ENCODE results near the gene NLE1.
"Not testable (repeated sequence)": the region's sequence is repeated elsewhere in the genome, so short reads cannot be mapped to it uniquely, and the experiment has no call there.

Gene NLE1

GRCh38 chr17:35152421-35153140, 10.5 kb upstream of the NLE1 start:
- peaks cover 37 to 46% of the 10 kb centered on the region in 2 donors for H3K27me3 Mint-ChIP-seq
- H3K4me1 Mint-ChIP-seq, result no peaks in the 10 kb centered on the region
- DNase-seq (no peak), ATAC-seq (replicated peaks) (no peak)
- H3K36me3 Mint-ChIP-seq, result no peaks in the 10 kb centered on the region
- no peak overlapping the region for H3K4me3 Mint-ChIP-seq
- H3K27ac Mint-ChIP-seq, result no peak overlapping the region
- no peaks in the 10 kb centered on the region for H3K9me3 Mint-ChIP-seq

DNA sequence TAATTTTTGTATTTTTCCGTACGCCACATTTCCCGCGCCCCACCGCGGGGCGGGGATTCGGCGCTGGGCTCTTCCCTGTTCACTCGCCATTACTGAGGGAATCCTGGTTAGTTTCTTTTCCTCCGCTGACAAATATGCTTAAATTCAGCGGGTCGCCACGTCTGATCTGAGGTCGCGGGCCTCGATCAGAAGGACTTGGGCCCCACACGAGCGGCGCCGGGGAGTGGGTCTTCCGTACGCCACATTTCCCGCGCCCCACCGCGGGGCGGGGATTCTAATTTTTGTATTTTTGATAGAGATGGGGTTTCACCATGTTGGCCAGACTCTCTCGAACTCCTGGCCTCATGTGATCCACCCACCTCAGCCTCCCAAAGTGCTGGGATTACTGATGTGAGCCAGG, 9.0 kb upstream of the NLE1 start:
- not testable (repeated sequence) for H3K4me3 Mint-ChIP-seq; H3K36me3 Mint-ChIP-seq; H3K4me1 Mint-ChIP-seq; ATAC-seq (replicated peaks); H3K27ac Mint-ChIP-seq; H3K9me3 Mint-ChIP-seq; DNase-seq
- H3K27me3 Mint-ChIP-seq, result peaks cover 39 to 52% of the 10 kb centered on the region in 2 donors

GRCh38 chr17:35149941-35150340, 7.8 kb upstream of the NLE1 start:
- peaks cover 34 to 49% of the 10 kb centered on the region in 2 donors for H3K27me3 Mint-ChIP-seq
- no peak for DNase-seq
- H3K9me3 Mint-ChIP-seq, result no peaks in the 10 kb centered on the region

DNA sequence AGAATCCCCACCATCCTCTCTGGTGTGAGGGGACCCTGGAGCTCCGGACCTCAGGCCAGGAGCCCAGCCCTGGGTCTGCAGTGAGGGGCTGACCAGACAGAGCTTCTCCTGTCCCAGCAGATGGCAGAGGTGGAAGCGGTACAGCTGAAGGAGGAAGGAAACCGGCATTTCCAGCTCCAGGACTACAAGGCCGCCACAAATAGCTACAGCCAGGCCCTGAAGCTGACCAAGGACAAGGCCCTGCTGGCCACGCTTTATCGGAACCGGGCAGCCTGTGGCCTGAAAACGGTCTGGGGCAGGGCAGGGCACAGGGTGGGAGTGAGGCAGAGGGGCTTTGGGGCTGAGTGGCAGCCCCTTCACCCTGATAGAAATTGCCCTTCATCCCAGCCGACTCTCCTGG, 6.0 kb upstream of the NLE1 start:
- Mint-ChIP-seq H3K27ac (no peak overlapping the region), H3K36me3 (no peaks in the 10 kb centered on the region), H3K4me3 (no peak overlapping the region), H3K9me3 (no peaks in the 10 kb centered on the region), H3K4me1 (no peaks in the 10 kb centered on the region), H3K27me3 (peaks cover 34 to 39% of the 10 kb centered on the region in 2 donors)
- DNase-seq (no peak), ATAC-seq (replicated peaks) (no peak)

More at GRCh38 chr17:35149941-35150340, 7.8 kb upstream of the NLE1 start:
- Mint-ChIP-seq H3K4me3 (no peak overlapping the region), H3K4me1 (no peaks in the 10 kb centered on the region), H3K36me3 (no peaks in the 10 kb centered on the region), H3K27ac (no peak overlapping the region)
- no peak for ATAC-seq (replicated peaks)

DNA sequence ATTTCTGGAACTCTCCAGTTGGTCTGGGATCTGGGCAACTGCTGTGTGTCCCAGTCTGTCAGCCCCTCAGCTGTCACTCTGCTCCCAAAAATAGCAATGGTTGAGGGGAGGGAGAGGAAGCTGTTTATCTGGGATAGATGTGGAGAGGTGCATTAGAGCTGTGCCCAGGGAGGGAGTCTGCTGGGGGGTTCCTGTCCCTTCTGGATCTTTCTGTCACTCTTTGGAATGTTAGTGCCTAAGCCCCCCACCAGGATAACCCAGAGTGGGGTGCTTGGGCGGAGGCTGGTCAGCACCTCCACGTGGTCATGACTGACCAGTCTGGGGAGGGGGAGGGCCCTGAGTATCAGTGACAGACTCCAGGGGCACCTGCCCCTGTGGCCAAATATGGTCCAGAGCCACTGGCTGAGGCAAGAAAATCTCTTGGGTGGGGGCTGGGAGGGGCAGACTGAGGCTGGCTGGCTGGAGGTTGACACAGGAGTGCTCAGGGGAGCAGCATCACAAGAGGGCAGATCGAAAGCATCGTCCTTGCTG, 5.3 kb upstream of the NLE1 start, which contains the start of gene UNC45B:
UNC45B (plus strand) TSS at position 443 of the 531 bp plus-strand sequence. CDS start 447 bp downstream, outside the sequence.
- H3K9me3 Mint-ChIP-seq, result no peaks in the 10 kb centered on the region
- H3K4me1 Mint-ChIP-seq, result peaks cover under 1 to 2% of the 10 kb centered on the region in 2 donors
- DNase-seq (no peak), ATAC-seq (replicated peaks) (no peak)
- peaks cover 34 to 35% of the 10 kb centered on the region in 2 donors for H3K27me3 Mint-ChIP-seq
- H3K27ac Mint-ChIP-seq, result no peak within 1 kb of the TSS
- H3K4me3 Mint-ChIP-seq, result no peak within 1 kb of the TSS
- H3K36me3 Mint-ChIP-seq, result no peaks in the 10 kb centered on the region

DNA sequence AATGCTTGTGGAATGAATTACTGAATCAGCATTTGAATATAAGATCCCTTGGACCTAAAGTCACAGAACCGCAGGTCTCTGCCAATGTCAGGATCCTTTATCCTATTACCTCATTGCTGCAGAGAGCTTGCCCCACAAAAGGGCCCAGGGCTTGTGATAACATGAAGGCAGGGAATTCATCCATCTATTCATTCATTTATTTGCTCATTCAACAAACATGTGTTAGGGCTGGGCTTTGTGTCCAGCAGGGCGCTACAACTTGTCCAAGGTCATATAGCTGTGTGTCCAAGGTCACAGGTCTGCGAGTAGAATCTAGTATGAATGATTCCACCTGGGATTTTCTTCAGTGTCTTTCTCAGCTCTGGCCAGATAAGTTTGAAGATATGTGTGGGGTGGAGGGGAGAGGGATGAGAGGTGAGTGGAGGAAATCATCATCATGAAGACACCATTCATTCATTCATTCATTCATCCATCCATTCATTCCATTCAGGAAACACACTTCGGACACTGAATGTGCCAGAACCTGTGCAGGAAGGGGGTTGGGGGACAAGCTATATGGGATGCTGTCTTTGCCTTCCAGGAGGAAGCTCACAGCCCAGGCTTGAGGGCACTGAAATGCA, 4.2 kb upstream of the NLE1 start:
- Mint-ChIP-seq H3K27ac (no peak overlapping the region), H3K4me1 (peaks cover 3 to 5% of the 10 kb centered on the region in 2 donors), H3K36me3 (no peaks in the 10 kb centered on the region), H3K27me3 (peaks cover 31 to 34% of the 10 kb centered on the region in 2 donors), H3K4me3 (no peak overlapping the region), H3K9me3 (no peaks in the 10 kb centered on the region)
- no peak for DNase-seq
- no peak for ATAC-seq (replicated peaks)

DNA sequence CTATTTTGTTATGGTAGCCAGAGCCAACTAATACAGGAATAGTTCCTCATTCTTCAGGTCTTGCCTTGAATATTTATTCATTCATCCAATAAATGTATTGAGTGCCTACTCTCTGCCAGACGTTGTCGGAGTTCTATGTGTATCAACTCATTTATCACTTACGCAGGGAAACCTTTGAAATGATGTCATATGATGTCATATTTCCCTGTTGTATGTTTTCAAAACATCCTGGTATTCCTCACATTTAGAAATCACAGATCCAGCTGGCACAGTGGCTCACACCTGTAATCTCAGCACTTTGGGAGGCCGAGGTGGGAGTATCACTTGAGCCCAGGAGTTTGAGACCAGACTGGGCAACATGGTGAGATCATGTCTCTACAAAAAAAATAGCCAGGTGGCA, 2.7 kb upstream of the NLE1 start:
- H3K27ac Mint-ChIP-seq, result no peak overlapping the region
- H3K9me3 Mint-ChIP-seq, result no peaks in the 10 kb centered on the region
- H3K27me3 Mint-ChIP-seq, result peaks cover 25 to 29% of the 10 kb centered on the region in 2 donors
- ATAC-seq (replicated peaks), result no peak
- no peak overlapping the region for H3K4me3 Mint-ChIP-seq
- H3K36me3 Mint-ChIP-seq, result no peaks in the 10 kb centered on the region
- DNase-seq, result no peak
- H3K4me1 Mint-ChIP-seq, result peaks cover 5 to 10% of the 10 kb centered on the region in 2 donors

DNA sequence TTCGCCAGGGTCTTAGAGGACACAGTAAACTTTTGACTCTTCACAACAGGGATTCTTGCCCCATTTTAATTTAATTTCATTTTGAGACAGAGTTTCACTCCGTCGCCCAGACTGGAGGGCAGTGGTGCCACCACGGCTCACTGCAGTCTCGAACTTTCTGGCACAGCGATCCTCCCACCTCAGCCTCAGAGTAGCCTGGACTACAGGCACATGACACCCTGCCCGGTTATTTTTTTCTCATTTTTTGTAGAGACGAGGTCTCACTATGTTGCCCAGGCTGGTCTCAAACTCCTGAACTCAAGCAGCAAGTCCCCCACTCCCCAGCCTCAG, 329 bp upstream of the NLE1 start:
- DNase-seq, result no peak
- Mint-ChIP-seq H3K9me3 (no peaks in the 10 kb centered on the region), H3K4me3 (peak overlapping the region; percentile 82 to 84), H3K4me1 (peaks cover 5 to 10% of the 10 kb centered on the region in 2 donors), H3K27me3 (peaks cover 5 to 6% of the 10 kb centered on the region in 2 donors), H3K27ac (peak overlapping the region; percentile 73), H3K36me3 (peaks cover 9 to 12% of the 10 kb centered on the region in 2 donors)
- peak; percentile 11 to 22 for ATAC-seq (replicated peaks)

DNA sequence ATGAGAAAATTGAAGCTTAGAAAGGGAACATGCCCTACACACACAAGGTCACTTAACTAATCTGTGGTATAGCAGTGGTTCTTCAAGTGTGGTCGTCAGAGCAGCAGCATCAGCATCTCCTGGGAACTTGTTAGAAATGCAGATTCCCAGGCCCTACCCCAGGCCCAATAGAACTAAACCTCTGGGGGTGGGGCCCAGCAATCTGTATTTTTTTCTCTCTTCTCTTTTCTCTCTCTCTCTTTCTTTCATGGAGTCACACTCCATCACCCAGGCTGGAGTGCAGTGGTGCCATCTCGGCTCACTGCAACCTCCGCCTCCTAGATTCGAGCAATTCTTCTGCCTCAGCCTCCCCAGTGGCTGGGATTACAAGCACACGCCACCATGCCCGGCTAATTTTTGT, 3.9 kb downstream of the NLE1 start:
- H3K27me3 Mint-ChIP-seq, result no peaks in the 10 kb centered on the region
- peaks cover 32 to 52% of the 10 kb centered on the region in 2 donors for H3K36me3 Mint-ChIP-seq
- no peaks in the 10 kb centered on the region for H3K9me3 Mint-ChIP-seq
- H3K4me3 Mint-ChIP-seq, result no peak overlapping the region
- DNase-seq (no peak), ATAC-seq (replicated peaks) (no peak)
- H3K4me1 Mint-ChIP-seq, result peaks cover 5 to 10% of the 10 kb centered on the region in 2 donors
- H3K27ac Mint-ChIP-seq, result peak overlapping the region; percentile 65

DNA sequence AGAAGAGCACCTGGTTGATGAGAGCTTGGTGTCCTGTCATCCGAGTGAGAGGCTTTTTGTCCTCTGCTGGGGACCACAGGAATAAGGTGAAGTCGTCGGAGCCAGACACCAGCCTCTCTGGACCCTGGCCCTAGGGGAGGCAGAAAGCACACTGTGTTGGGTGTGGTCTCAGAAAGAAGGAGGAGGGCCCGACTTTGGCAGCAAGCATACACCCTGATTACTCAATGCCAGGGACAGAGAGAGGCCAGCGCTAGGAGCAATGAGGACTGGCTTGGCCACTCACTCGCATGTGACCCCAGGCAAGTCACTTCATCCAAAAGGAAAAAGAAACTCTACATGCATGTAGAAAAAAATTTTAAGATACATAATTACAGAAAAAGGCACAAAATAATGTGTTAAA, 6.8 kb downstream of the NLE1 start:
- ATAC-seq (replicated peaks) (no peak), DNase-seq (no peak)
- peaks cover 0 to under 1% of the 10 kb centered on the region in 2 donors for H3K4me1 Mint-ChIP-seq
- H3K4me3 Mint-ChIP-seq, result no peak overlapping the region
- H3K27me3 Mint-ChIP-seq, result no peaks in the 10 kb centered on the region
- H3K27ac Mint-ChIP-seq, result no peak overlapping the region
- no peaks in the 10 kb centered on the region for H3K9me3 Mint-ChIP-seq
- peaks cover 49 to 74% of the 10 kb centered on the region in 2 donors for H3K36me3 Mint-ChIP-seq

DNA sequence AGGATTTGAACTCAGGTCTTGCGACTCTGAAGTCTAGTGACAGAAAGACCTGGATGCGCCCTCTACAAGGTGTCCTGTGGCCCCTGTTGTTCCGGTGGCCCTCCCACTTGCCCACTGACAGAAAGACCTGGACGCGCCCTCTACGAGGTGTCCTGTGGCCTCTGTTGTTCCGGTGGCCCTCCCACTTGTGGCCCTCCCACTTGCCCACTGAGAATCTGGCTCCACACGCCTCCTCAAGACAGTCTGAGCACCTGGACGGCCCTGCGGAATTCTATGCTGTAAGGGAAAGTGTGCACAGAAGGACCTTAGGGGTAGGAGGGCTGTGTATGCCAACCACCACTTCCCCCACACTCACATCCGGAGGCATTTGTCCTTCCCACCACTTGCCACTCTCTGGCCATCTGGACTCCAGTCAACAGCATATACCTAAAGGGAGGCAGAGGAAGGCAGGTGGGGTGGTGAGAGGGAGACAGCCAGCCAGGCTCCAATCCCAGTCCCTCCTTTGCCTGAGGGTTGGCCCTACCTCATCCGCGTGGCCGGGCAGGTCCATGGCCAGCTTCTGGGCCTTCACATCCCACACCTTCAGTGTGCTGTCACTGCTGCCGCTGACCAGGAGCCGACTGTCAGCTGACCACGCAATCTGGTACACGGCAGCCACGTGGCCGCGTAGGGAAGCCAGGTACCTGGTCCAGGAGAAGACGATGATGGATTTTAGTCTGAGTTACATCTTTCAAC, 9.1 kb downstream of the NLE1 start:
- H3K27me3 Mint-ChIP-seq, result no peaks in the 10 kb centered on the region
- no peak for ATAC-seq (replicated peaks)
- no peaks in the 10 kb centered on the region for H3K9me3 Mint-ChIP-seq
- no peak overlapping the region for H3K4me3 Mint-ChIP-seq
- peaks cover 0 to 6% of the 10 kb centered on the region in 2 donors for H3K4me1 Mint-ChIP-seq
- no peak for DNase-seq
- peaks cover 50 to 68% of the 10 kb centered on the region in 2 donors for H3K36me3 Mint-ChIP-seq
- H3K27ac Mint-ChIP-seq, result peak overlapping the region; percentile 71

DNA sequence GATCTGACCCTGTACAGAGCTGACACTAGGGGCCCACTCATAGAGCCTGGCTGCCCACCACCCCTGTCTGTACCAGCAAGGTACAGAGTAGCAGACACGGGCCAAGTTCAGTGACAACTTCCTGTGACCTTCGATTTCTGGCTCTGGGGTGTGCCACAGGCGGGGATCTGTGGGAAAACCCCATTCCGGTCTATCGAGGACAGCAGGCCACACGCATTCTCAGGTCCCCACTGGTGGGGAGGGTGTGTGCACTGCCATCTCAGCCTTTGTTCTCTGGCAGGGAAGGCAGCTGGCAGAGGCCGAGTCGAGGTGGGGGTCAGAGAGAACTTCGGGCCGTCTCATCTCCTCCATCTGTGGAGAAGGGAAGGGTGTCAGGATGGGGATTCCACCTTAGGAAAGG, 10.0 kb downstream of the NLE1 start:
- Mint-ChIP-seq H3K27me3 (no peaks in the 10 kb centered on the region), H3K9me3 (no peaks in the 10 kb centered on the region), H3K27ac (no peak overlapping the region), H3K4me3 (no peak overlapping the region), H3K4me1 (peaks cover 0 to 6% of the 10 kb centered on the region in 2 donors), H3K36me3 (peaks cover 49 to 71% of the 10 kb centered on the region in 2 donors)
- DNase-seq (no peak), ATAC-seq (replicated peaks) (no peak)

- no peak overlapping the region for H3K4me3 Mint-ChIP-seq
- no peak overlapping the region for H3K27ac Mint-ChIP-seq
- no peaks in the 10 kb centered on the region for H3K9me3 Mint-ChIP-seq
- H3K4me1 Mint-ChIP-seq, result peaks cover 0 to 6% of the 10 kb centered on the region in 2 donors
- H3K36me3 Mint-ChIP-seq, result peaks cover 37 to 56% of the 10 kb centered on the region in 2 donors
- DNase-seq (no peak), ATAC-seq (replicated peaks) (no peak)
- H3K27me3 Mint-ChIP-seq, result no peaks in the 10 kb centered on the region
These were observed 11.7 kb downstream of the NLE1 start for GRCh38 chr17:35130392-35130791.

DNA sequence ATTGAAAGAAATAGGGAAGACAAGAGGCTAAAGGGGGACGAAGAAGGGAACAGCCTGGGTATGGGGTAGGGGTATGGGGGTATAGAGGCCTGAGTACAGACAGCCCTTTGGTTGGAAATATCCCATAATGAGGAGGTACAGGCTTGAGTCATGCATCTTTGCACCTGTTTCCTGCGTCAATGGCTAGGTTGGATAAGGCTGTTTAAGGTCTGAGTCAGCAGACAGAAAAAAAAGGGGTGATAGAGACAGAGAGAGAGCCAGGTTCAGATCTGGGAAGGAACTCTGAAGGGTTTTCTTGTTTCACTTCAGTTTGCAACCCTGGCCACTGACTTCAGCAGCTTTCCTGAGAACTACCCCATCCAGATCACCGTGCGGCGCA, 12.1 kb downstream of the NLE1 start:
- Mint-ChIP-seq H3K4me1 (peaks cover 0 to 6% of the 10 kb centered on the region in 2 donors), H3K27ac (no peak overlapping the region), H3K27me3 (no peaks in the 10 kb centered on the region), H3K36me3 (peaks cover 37 to 52% of the 10 kb centered on the region in 2 donors), H3K4me3 (no peak overlapping the region), H3K9me3 (no peaks in the 10 kb centered on the region)
- DNase-seq, result no peak
- peak in 1 of 2 donors; percentile 29 for ATAC-seq (replicated peaks)

Measured in stimulated activated naive B cell treated with anti-CD40 and anti-IgM and Interleukin-4, amounts not matched to agents 10 μg/mL and 1 μg/mL and 100 μg/mL, for 72 hours (primary cell).